CD14-positive monocyte (primary cell): ENCODE data around the gene POPDC2. TPM values are rescaled to one million over a fixed set of nuclear protein-coding genes. Genes with fewer than 3 reads are reported as not detected.
A peak's percentile ranks its signal among the peaks of the same experiment; 100 is the strongest.
"Not testable (repeated sequence)": the region's sequence is repeated elsewhere in the genome, so short reads cannot be mapped to it uniquely, and the experiment has no call there.

ENCODE experiments used
- DNase-seq, 3 donors: peaks; one replicate each; pipeline ENCODE4 v3.0.0-alpha.2; 2011 to 2022
- H2AFZ ChIP-seq: 2 replicates; pipeline ENCODE4 v1.6.0; 2012; ENCODE audit warnings: mild to moderate bottlenecking, low read depth, low read length, inconsistent platforms; ENCODE audit not compliant: insufficient read depth, poor library complexity, severe bottlenecking
- H3K27ac ChIP-seq, 2 donors: 1 replicate in 1 of 2; 2 replicates in 1 of 2; pipeline ENCODE4 v1.5.1; 2012 to 2013; ENCODE audit warnings: low read length in 2 of 2, control low read depth in 1 of 2, inconsistent platforms in 1 of 2, low read depth in 1 of 2, mild to moderate bottlenecking in 1 of 2
- H3K27me3 ChIP-seq, 2 donors: one replicate each; pipeline versions ENCODE4 v1.6.0 to v1.6.1; 2011 to 2013; ENCODE audit warnings: low read length in 2 of 2; ENCODE audit not compliant: control insufficient read depth in 2 of 2, insufficient read depth in 2 of 2
- H3K36me3 ChIP-seq, 2 donors: replicated peaks in 1 of 2; 1 replicate in 1 of 2; 2 replicates in 1 of 2; pipeline versions ENCODE4 v1.5.1 to v1.6.1; 2012 to 2013; ENCODE audit warnings: low read length in 2 of 2, control low read depth in 1 of 2, inconsistent platforms in 1 of 2, mild to moderate bottlenecking in 1 of 2; ENCODE audit not compliant: insufficient read depth in 2 of 2, control insufficient read depth in 1 of 2
- H3K4me1 ChIP-seq, 2 donors: 1 replicate in 1 of 2; 2 replicates in 1 of 2; pipeline versions ENCODE4 v1.5.1 to v1.6.1; 2012 to 2013; ENCODE audit warnings: low read length in 2 of 2, control low read depth in 1 of 2, inconsistent platforms in 1 of 2, mild to moderate bottlenecking in 1 of 2, moderate library complexity in 1 of 2; ENCODE audit not compliant: insufficient read depth in 2 of 2, control insufficient read depth in 1 of 2
- H3K4me2 ChIP-seq: replicated peaks from 2 replicates; pipeline ENCODE3; 2012; ENCODE audit warnings: low read length, moderate library complexity, mild to moderate bottlenecking; ENCODE audit not compliant: poor library complexity, severe bottlenecking; ENCODE audit errors: extremely low read depth
- H3K4me3 ChIP-seq, 3 experiments: fragments of 200-600 bp in 1 of 3; sonication (generic) in 1 of 3; replicated peaks in 1 of 3; 1 replicate in 2 of 3; 2 replicates in 1 of 3; pipeline ENCODE4 v1.5.1; 2011 to 2013; ENCODE audit warnings: low read length in 3 of 3, mild to moderate bottlenecking in 3 of 3, control low read depth in 2 of 3, low read depth in 2 of 3, inconsistent platforms in 1 of 3, moderate library complexity in 1 of 3
- H3K79me2 ChIP-seq: 2 replicates; pipeline ENCODE4 v1.6.0; 2012; ENCODE audit warnings: mild to moderate bottlenecking, control low read depth, inconsistent platforms, low read length, moderate library complexity; ENCODE audit not compliant: insufficient read depth
- H3K9ac ChIP-seq: 2 replicates; pipeline ENCODE4 v1.6.0; 2017; ENCODE audit warnings: low read length, mild to moderate bottlenecking; ENCODE audit not compliant: insufficient read depth, poor library complexity, severe bottlenecking
- H3K9me3 ChIP-seq, 2 donors: replicated peaks in 1 of 2; 1 replicate in 1 of 2; 2 replicates in 1 of 2; pipeline versions ENCODE4 v1.5.1 to v1.6.1; 2012 to 2013; ENCODE audit warnings: low read length in 2 of 2, control low read depth in 1 of 2; ENCODE audit not compliant: control insufficient read depth in 1 of 2, insufficient read depth in 1 of 2
- H4K20me1 ChIP-seq: 2 replicates; pipeline ENCODE4 v1.6.0; 2012; ENCODE audit warnings: mild to moderate bottlenecking, low read length, control low read depth, moderate library complexity; ENCODE audit not compliant: insufficient read depth
- H3K27ac Mint-ChIP-seq, 7 donors: one replicate each; pipeline ENCODE4 v1.8.0; 2020; ENCODE audit warnings: mild to moderate bottlenecking in 7 of 7, mixed read lengths in 7 of 7, moderate library complexity in 6 of 7, inconsistent platforms in 2 of 7
- H3K27me3 Mint-ChIP-seq, 3 donors: one replicate each; pipeline ENCODE4 v1.8.0; 2021 to 2022; ENCODE audit warnings: low read depth in 3 of 3, mild to moderate bottlenecking in 3 of 3, mixed read lengths in 3 of 3, moderate library complexity in 3 of 3, inconsistent platforms in 1 of 3
- H3K36me3 Mint-ChIP-seq, 2 donors: one replicate each; pipeline ENCODE4 v1.8.0; 2020; ENCODE audit warnings: mixed read lengths in 2 of 2, inconsistent platforms in 1 of 2, mild to moderate bottlenecking in 1 of 2
- H3K4me1 Mint-ChIP-seq: one replicate; pipeline ENCODE4 v1.8.0; 2020; ENCODE audit warnings: mild to moderate bottlenecking, mixed read lengths
- H3K4me3 Mint-ChIP-seq, 2 donors: one replicate each; pipeline ENCODE4 v1.8.0; 2020; ENCODE audit warnings: mild to moderate bottlenecking in 2 of 2, mixed read lengths in 2 of 2, moderate library complexity in 1 of 2
- H3K9me3 Mint-ChIP-seq, 7 donors: one replicate each; pipeline ENCODE4 v1.8.0; 2020 to 2022; ENCODE audit warnings: mixed read lengths in 7 of 7, mild to moderate bottlenecking in 6 of 7, moderate library complexity in 6 of 7, inconsistent platforms in 2 of 7
- WGBS: methylation state at CpG from one replicate; pipeline ENCODE4 v1.1.5; 2013; ENCODE audit warnings: missing lambda C conversion rate; ENCODE audit not compliant: insufficient coverage; 5-methylcytosine and 5-hydroxymethylcytosine counted together
- intact Hi-C, 2 donors: fragments of 100-400 bp; cut with micrococcal nuclease; formaldehyde crosslinking; loops; one replicate each; pipeline versions ENCODE4 v1.15.0 to v1.15.1; 2023
- polyA plus RNA-seq, 3 donors: library from polyadenylated mRNA; depleted of rRNA in 1 of 3; unstranded in 2 of 3; stranded (reverse) in 1 of 3; fragments of 300-500 nt in 2 of 3; fragments of >200 nt in 1 of 3; fragmentation: Illumina TruSeq in 2 of 3; gene quantifications; 1 replicate in 2 of 3; 2 replicates in 1 of 3; pipeline ENCODE4 v1.2.3, GENCODE V29; 2012 to 2021
- TF ChIP-seq, protein P1 (sequence below): fragments of 200-600 bp; IDR thresholded peaks from one replicate; pipeline ENCODE4 v1.8.0; 2022; ENCODE audit warnings: antibody characterized with exemption, mild to moderate bottlenecking

The POPDC2 gene
- polyA plus RNA-seq, 3 donors, result 0.58 to 6.7 (median 0.63) TPM

DNA sequence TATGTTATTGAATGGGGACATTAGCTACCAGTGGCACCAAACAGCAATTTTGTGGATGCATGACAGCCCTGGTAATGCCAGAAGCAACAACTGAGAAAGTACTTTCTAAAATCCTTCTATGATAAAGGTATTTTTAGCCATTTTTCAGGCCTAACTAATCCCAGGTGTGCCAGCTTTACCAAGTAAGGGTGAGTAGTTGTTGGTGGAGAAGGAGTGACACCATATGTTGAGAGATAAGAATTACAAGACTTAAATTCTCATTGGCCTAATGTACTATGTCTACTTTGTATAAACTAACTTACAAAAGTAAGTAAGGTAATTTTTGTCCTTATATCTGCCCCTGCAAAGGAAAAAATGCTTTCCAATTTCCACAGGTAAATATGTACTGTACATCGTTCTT, 20.9 kb upstream of the POPDC2 start:
- Histone ChIP-seq H3K27ac (no peak overlapping the region), H3K27me3 (no peaks in the 10 kb centered on the region), H3K4me1 (peaks cover 6 to 11% of the 10 kb centered on the region in 2 donors), H4K20me1 (no peaks in the 10 kb centered on the region), H3K79me2 (peaks cover 5% of the 10 kb centered on the region), H3K9ac (no peak overlapping the region), H3K9me3 (no peaks in the 10 kb centered on the region), H3K36me3 (no peaks in the 10 kb centered on the region), H3K4me3 (no peak overlapping the region), H2AFZ (no peak overlapping the region), H3K4me2 (no peak overlapping the region)
- Mint-ChIP-seq H3K4me1 (peaks cover 9% of the 10 kb centered on the region), H3K27ac (no peak overlapping the region), H3K36me3 (no peaks in the 10 kb centered on the region), H3K27me3 (no peaks in the 10 kb centered on the region), H3K9me3 (peaks cover 0 to 2% (median 0%) of the 10 kb centered on the region in 7 donors), H3K4me3 (no peak overlapping the region)
- intact Hi-C loops, result no loop called here
- DNase-seq, result peak in 2 of 3 donors; percentile 20 to 38
- TF ChIP-seq, protein P1, sequence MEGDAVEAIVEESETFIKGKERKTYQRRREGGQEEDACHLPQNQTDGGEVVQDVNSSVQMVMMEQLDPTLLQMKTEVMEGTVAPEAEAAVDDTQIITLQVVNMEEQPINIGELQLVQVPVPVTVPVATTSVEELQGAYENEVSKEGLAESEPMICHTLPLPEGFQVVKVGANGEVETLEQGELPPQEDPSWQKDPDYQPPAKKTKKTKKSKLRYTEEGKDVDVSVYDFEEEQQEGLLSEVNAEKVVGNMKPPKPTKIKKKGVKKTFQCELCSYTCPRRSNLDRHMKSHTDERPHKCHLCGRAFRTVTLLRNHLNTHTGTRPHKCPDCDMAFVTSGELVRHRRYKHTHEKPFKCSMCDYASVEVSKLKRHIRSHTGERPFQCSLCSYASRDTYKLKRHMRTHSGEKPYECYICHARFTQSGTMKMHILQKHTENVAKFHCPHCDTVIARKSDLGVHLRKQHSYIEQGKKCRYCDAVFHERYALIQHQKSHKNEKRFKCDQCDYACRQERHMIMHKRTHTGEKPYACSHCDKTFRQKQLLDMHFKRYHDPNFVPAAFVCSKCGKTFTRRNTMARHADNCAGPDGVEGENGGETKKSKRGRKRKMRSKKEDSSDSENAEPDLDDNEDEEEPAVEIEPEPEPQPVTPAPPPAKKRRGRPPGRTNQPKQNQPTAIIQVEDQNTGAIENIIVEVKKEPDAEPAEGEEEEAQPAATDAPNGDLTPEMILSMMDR, result peak; percentile 65
- no CpG with 5 or more reads among the region's 1 CpG for WGBS

DNA sequence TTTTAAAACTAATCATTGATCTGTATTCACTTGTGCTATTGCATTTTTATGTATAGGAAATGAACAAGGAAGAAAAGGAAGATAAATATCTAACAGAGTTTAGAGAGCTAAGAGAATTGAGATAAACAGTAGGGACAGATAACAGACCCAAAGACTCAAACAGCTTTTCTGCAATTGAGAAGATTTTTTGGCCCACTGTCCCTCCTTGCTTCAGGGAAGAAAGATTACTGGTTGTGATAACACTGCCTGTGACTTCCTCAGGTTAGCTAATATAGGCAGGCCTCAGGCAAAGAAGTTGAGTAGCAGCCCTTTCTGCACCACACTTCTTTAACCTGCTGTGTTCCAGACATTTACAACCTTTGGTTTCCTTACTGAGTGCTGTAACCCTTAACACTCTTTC, 19.5 kb upstream of the POPDC2 start:
- peaks cover 6% of the 10 kb centered on the region in 2 donors for H3K36me3 Mint-ChIP-seq
- peaks cover 0 to 2% (median 0%) of the 10 kb centered on the region in 7 donors for H3K9me3 Mint-ChIP-seq
- Histone ChIP-seq H3K4me2 (no peak overlapping the region), H3K27ac (no peak overlapping the region), H3K4me3 (no peak overlapping the region), H2AFZ (no peak overlapping the region), H3K36me3 (peaks cover 3 to 8% of the 10 kb centered on the region in 2 donors), H4K20me1 (no peaks in the 10 kb centered on the region), H3K27me3 (no peaks in the 10 kb centered on the region), H3K9me3 (no peaks in the 10 kb centered on the region), H3K9ac (no peak overlapping the region), H3K79me2 (peaks cover 19% of the 10 kb centered on the region), H3K4me1 (peaks cover 9 to 20% of the 10 kb centered on the region in 2 donors)
- DNase-seq, result no peak
- intact Hi-C loops, result loop anchor here (5.0 to 10.0 kb wide), 3 partner anchors 43 to 215 kb away; partner anchors contain the start of genes POGLUT1 (in 1 of the 2), TIMMDC1 (in 1 of the 2) and TMEM39A (in 1 of the 2)
- H3K4me1 Mint-ChIP-seq, result peaks cover 18% of the 10 kb centered on the region
- TF ChIP-seq, protein P1, result no peak
- H3K27me3 Mint-ChIP-seq, result no peaks in the 10 kb centered on the region
- H3K4me3 Mint-ChIP-seq, result no peak overlapping the region
- H3K27ac Mint-ChIP-seq, result no peak overlapping the region

- not testable (repeated sequence) for H3K9me3 ChIP-seq, H3K4me3 ChIP-seq, H3K4me2 ChIP-seq, H3K27ac ChIP-seq, H2AFZ ChIP-seq, H3K27me3 Mint-ChIP-seq, H3K9ac ChIP-seq, H3K27me3 ChIP-seq, DNase-seq, H3K4me3 Mint-ChIP-seq, H3K9me3 Mint-ChIP-seq, H4K20me1 ChIP-seq
- WGBS, result 100% methylated on average over 6 of the region's 10 CpGs
- peak overlapping the region in 3 of 7 donors; percentile 63 to 99 (median 64) for H3K27ac Mint-ChIP-seq
- H3K36me3 Mint-ChIP-seq, result peaks cover 22 to 23% of the 10 kb centered on the region in 2 donors
- peaks cover 26% of the 10 kb centered on the region for H3K79me2 ChIP-seq
- intact Hi-C loops, result loop anchor here (5.0 to 10.0 kb wide), 3 partner anchors 41 to 213 kb away; partner anchors contain the start of genes POGLUT1 (in 1 of the 2), TIMMDC1 (in 1 of the 2) and TMEM39A (in 1 of the 2)
- H3K4me1 ChIP-seq, result peaks cover 9 to 20% of the 10 kb centered on the region in 2 donors
- peaks cover 20 to 25% of the 10 kb centered on the region in 2 donors for H3K36me3 ChIP-seq
- peaks cover 18% of the 10 kb centered on the region for H3K4me1 Mint-ChIP-seq
These were observed 17.8 kb upstream of the POPDC2 start for GRCh38 chr3:119678209-119678608.
